Measurements from ENCODE around the gene IFITM10.

- peak in 2 of 6 experiments; percentile 11 to 39 for TF ChIP-seq CTCF (IDR thresholded peaks at IDR 0.05)
- TF ChIP-seq POLR2A (IDR thresholded peaks at IDR 0.05): no peak
These were observed 43.6 kb downstream of the IFITM10 start for GRCh38 chr11:1706634-1707400.
